Upper lobe of left lung (tissue), 6 donors: Measurements from ENCODE around the gene FNTB. TPM values are rescaled to one million over a fixed set of nuclear protein-coding genes. Genes with fewer than 3 reads are reported as not detected.

ENCODE experiments used
- ATAC-seq, 2 donors: fragments of 200-7000 bp; cut with Tn5 transposase; one replicate each; pipeline ENCODE4 v1.9.1; 2022; ENCODE audit warnings: mild to moderate bottlenecking in 2 of 2, moderate library complexity in 2 of 2; ENCODE audit not compliant: low FRiP score in 2 of 2
- DNase-seq, 2 donors: peaks; one replicate each; pipeline ENCODE4 v3.0.0-alpha.2; 2019 to 2020
- H3K27ac ChIP-seq, 4 donors: fragments of 200-600 bp; sonication (generic); one replicate each; pipeline ENCODE4 v1.5.1; 2016 to 2019
- H3K27me3 ChIP-seq, 4 donors: fragments of 200-600 bp; sonication (generic); one replicate each; pipeline ENCODE4 v1.5.1; 2017 to 2019
- H3K36me3 ChIP-seq, 4 donors: fragments of 200-600 bp; sonication (generic); one replicate each; pipeline ENCODE4 v1.5.1; 2016 to 2019
- H3K4me1 ChIP-seq, 4 donors: fragments of 200-600 bp; sonication (generic); one replicate each; pipeline ENCODE4 v1.5.1; 2018 to 2019
- H3K4me3 ChIP-seq, 4 donors: fragments of 200-600 bp; sonication (generic); one replicate each; pipeline ENCODE4 v1.5.1; 2017 to 2019; ENCODE audit warnings: mild to moderate bottlenecking in 2 of 4, moderate library complexity in 1 of 4
- H3K9me3 ChIP-seq, 4 donors: fragments of 200-600 bp; sonication (generic); one replicate each; pipeline ENCODE4 v1.5.1; 2018 to 2019
- CTCF ChIP-seq, 6 experiments: fragments of 450-650 bp in 4 of 6; fragments of 200-600 bp in 2 of 6; sonication (generic) in 2 of 6; IDR thresholded peaks; one replicate each; pipeline ENCODE4 v1.5.1; 2016 to 2019; ENCODE audit warnings: antibody characterized with exemption in 6 of 6
- EP300 ChIP-seq, 4 donors: sonication (generic); formaldehyde crosslinking; IDR thresholded peaks; one replicate each; pipeline ENCODE4 v1.5.1; 2017; ENCODE audit warnings: antibody characterized with exemption in 4 of 4, control low read depth in 2 of 4
- POLR2A ChIP-seq, 4 donors: fragments of 450-650 bp; IDR thresholded peaks; one replicate each; pipeline ENCODE4 v1.5.1; 2016 to 2017; ENCODE audit warnings: antibody characterized with exemption in 4 of 4, mild to moderate bottlenecking in 2 of 4
- POLR2AphosphoS5 ChIP-seq, 2 donors: sonication (generic); formaldehyde crosslinking; IDR thresholded peaks; one replicate each; pipeline ENCODE4 v1.5.1; 2017; ENCODE audit warnings: antibody characterized with exemption in 2 of 2
- WGBS, 2 donors: methylation state at CpG; one replicate each; pipeline ENCODE4 v1.1.5; 2017 to 2018; 5-methylcytosine and 5-hydroxymethylcytosine counted together
- total RNA-seq, 6 donors: library from RNA; depleted of rRNA in 4 of 6; stranded (reverse); fragments of >200 nt in 4 of 6; gene quantifications; one replicate each; pipeline versions ENCODE4 v1.1.0 to v1.2.1, GENCODE V29; 2016 to 2021
- donor health status: DM: no; HTN: no; CAD: no; lungs with moderate emphysema.
- donor health status: DM: no; HTN: yes; CAD: no; lungs with severe emphysema.

Gene FNTB
- total RNA-seq, 6 donors from 2014 or later = 9.5 to 30.1 (median 16.0) TPM

- ATAC-seq = no peak
- 35 to 43% methylated on average over 1 of the region's 1 CpG for WGBS, 2 donors
- DNase-seq = no peak
- Histone ChIP-seq H3K36me3 (no peaks in the 10 kb centered on the region), H3K27me3 (no peaks in the 10 kb centered on the region), H3K4me1 (peaks cover 0 to 10% (median 2%) of the 10 kb centered on the region in 4 donors), H3K4me3 (no peak overlapping the region), H3K9me3 (no peaks in the 10 kb centered on the region), H3K27ac (no peak overlapping the region)
- TF ChIP-seq EP300 (IDR thresholded peaks at IDR 0.05) (no peak), POLR2A (IDR thresholded peaks at IDR 0.05) (no peak), CTCF (IDR thresholded peaks at IDR 0.05) (no peak), POLR2AphosphoS5 (IDR thresholded peaks at IDR 0.05) (no peak)
These were observed 23.1 kb upstream of the FNTB start for GRCh38 chr14:64963611-64964010.

- no peak for TF ChIP-seq CTCF (IDR thresholded peaks at IDR 0.05)
- TF ChIP-seq POLR2AphosphoS5 (IDR thresholded peaks at IDR 0.05) = no peak
- no peak for TF ChIP-seq EP300 (IDR thresholded peaks at IDR 0.05)
- no peak for TF ChIP-seq POLR2A (IDR thresholded peaks at IDR 0.05)
These were observed 21.2 kb upstream of the FNTB start for GRCh38 chr14:64965356-64966000.

GRCh38 chr14:64966976-64967375 is 19.7 kb upstream of the FNTB start:
- Histone ChIP-seq H3K27ac (peak overlapping the region in 1 of 4 donors; percentile 13), H3K4me1 (peaks cover 9 to 19% (median 13%) of the 10 kb centered on the region in 4 donors), H3K4me3 (no peak overlapping the region), H3K9me3 (no peaks in the 10 kb centered on the region), H3K27me3 (no peaks in the 10 kb centered on the region), H3K36me3 (no peaks in the 10 kb centered on the region)
- TF ChIP-seq CTCF (IDR thresholded peaks at IDR 0.05) (no peak), POLR2AphosphoS5 (IDR thresholded peaks at IDR 0.05) (peak in 1 of 2 donors; percentile 10), POLR2A (IDR thresholded peaks at IDR 0.05) (no peak)
- DNase-seq (peak in 1 of 2 donors; percentile 82), ATAC-seq (peak; percentile 8 to 83)
- WGBS, 2 donors = 36 to 100% methylated on average over 2 of the region's 2 CpGs

More at GRCh38 chr14:64965356-64966000, 21.2 kb upstream of the FNTB start:
- Histone ChIP-seq H3K27ac (no peak overlapping the region), H3K4me1 (peaks cover 0 to 10% (median 2%) of the 10 kb centered on the region in 4 donors), H3K4me3 (no peak overlapping the region), H3K9me3 (no peaks in the 10 kb centered on the region), H3K36me3 (no peaks in the 10 kb centered on the region), H3K27me3 (no peaks in the 10 kb centered on the region)
- DNase-seq = no peak
- no peak for ATAC-seq
- WGBS, 2 donors = 92 to 93% methylated on average over 15 of the region's 15 CpGs

- WGBS, 2 donors = 96 to 97% methylated on average over 7 of the region's 7 CpGs
- H3K36me3 ChIP-seq = no peaks in the 10 kb centered on the region
- no peak overlapping the region for H3K4me3 ChIP-seq
- no peaks in the 10 kb centered on the region for H3K27me3 ChIP-seq
- no peak overlapping the region for H3K27ac ChIP-seq
- DNase-seq (no peak), ATAC-seq (no peak)
- peaks cover 9 to 26% (median 18%) of the 10 kb centered on the region in 4 donors for H3K4me1 ChIP-seq
- TF ChIP-seq EP300 (IDR thresholded peaks at IDR 0.05) = no peak
- no peak for TF ChIP-seq POLR2AphosphoS5 (IDR thresholded peaks at IDR 0.05)
- no peak for TF ChIP-seq CTCF (IDR thresholded peaks at IDR 0.05)
- TF ChIP-seq POLR2A (IDR thresholded peaks at IDR 0.05) = no peak
- no peaks in the 10 kb centered on the region for H3K9me3 ChIP-seq
These were observed 18.5 kb upstream of the FNTB start for GRCh38 chr14:64968167-64968566.

DNA sequence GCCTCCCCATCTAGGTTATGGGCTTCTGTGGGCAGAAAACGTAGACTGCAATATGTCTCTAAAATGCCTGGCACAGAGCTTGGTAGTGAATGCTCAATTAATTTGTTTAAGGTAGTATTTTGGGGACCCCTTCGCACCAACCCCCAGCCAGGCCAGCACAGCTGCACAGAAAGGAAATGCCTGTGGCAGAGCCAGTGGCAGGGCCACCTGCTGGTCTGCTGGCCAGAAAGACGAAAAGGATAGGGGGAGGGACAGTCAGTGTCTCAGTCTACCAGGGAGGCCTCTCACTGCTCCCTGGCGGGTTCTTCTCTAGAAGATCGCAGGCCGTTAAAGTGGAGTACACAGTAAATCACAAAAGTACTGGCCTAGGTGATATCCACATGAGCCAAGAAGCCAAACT is 18.0 kb upstream of the FNTB start:
- Histone ChIP-seq H3K36me3 (no peaks in the 10 kb centered on the region), H3K4me1 (peaks cover 9 to 26% (median 18%) of the 10 kb centered on the region in 4 donors), H3K27ac (no peak overlapping the region), H3K9me3 (no peaks in the 10 kb centered on the region), H3K27me3 (no peaks in the 10 kb centered on the region), H3K4me3 (no peak overlapping the region)
- ATAC-seq (no peak), DNase-seq (no peak)
- TF ChIP-seq EP300 (IDR thresholded peaks at IDR 0.05) (no peak), CTCF (IDR thresholded peaks at IDR 0.05) (no peak), POLR2A (IDR thresholded peaks at IDR 0.05) (no peak), POLR2AphosphoS5 (IDR thresholded peaks at IDR 0.05) (no peak)
- WGBS, 2 donors = 76 to 85% methylated on average over 6 of the region's 6 CpGs
